Transverse colon (tissue), 4 donors: ENCODE measurements around the gene DNAL1. TPM values are rescaled to one million over a fixed set of nuclear protein-coding genes. Genes with fewer than 3 reads are reported as not detected.
"Not testable (repeated sequence)": the region's sequence is repeated elsewhere in the genome, so short reads cannot be mapped to it uniquely, and the experiment has no call there.

Experiments used
- DNase-seq: peaks from one replicate; pipeline ENCODE4 v3.0.0-alpha.2; 2019
- H3K27ac ChIP-seq, 4 donors: fragments of 200-600 bp; sonication (generic); 2 replicates each; pipeline ENCODE4 v1.5.1; 2016 to 2018; ENCODE audit warnings: inconsistent platforms in 4 of 4
- H3K27me3 ChIP-seq: fragments of 200-600 bp; sonication (generic); 2 replicates; pipeline ENCODE4 v1.5.1; 2017; ENCODE audit warnings: inconsistent platforms
- H3K36me3 ChIP-seq, 4 donors: fragments of 200-600 bp; sonication (generic); 2 replicates each; pipeline ENCODE4 v1.5.1; 2017 to 2019; ENCODE audit warnings: inconsistent platforms in 4 of 4
- H3K4me1 ChIP-seq, 4 donors: fragments of 200-600 bp; sonication (generic); 2 replicates each; pipeline ENCODE4 v1.5.1; 2017 to 2020; ENCODE audit warnings: inconsistent platforms in 4 of 4
- H3K4me3 ChIP-seq, 4 donors: fragments of 200-600 bp; sonication (generic); 1 replicate in 1 of 4; 2 replicates in 3 of 4; pipeline versions ENCODE4 v1.5.1 to v1.6.1; 2017 to 2019; ENCODE audit warnings: inconsistent platforms in 4 of 4
- H3K9me3 ChIP-seq, 2 donors: fragments of 200-600 bp; sonication (generic); 2 replicates each; pipeline ENCODE4 v1.5.1; 2017 to 2019; ENCODE audit warnings: inconsistent platforms in 2 of 2
- CTCF ChIP-seq, 5 experiments: fragments of 200-600 bp in 3 of 5; fragments of 450-650 bp in 2 of 5; sonication (generic) in 3 of 5; IDR thresholded peaks; 1 replicate in 2 of 5; 2 replicates in 3 of 5; pipeline ENCODE4 v1.5.1; 2016 to 2017; ENCODE audit warnings: antibody characterized with exemption in 5 of 5, inconsistent platforms in 3 of 5, mild to moderate bottlenecking in 2 of 5, moderate library complexity in 1 of 5
- EP300 ChIP-seq: sonication (generic); formaldehyde crosslinking; IDR thresholded peaks from one replicate; pipeline ENCODE4 v1.6.1; 2017; ENCODE audit warnings: antibody characterized with exemption, low read depth
- POLR2A ChIP-seq: fragments of 450-650 bp; IDR thresholded peaks from one replicate; pipeline ENCODE4 v1.6.1; 2016; ENCODE audit warnings: antibody characterized with exemption, mild to moderate bottlenecking, moderate library complexity
- POLR2AphosphoS5 ChIP-seq, 3 donors: sonication (generic); formaldehyde crosslinking; IDR thresholded peaks; one replicate each; pipeline ENCODE4 v1.6.1; 2016; ENCODE audit warnings: antibody characterized with exemption in 3 of 3
- WGBS, 2 donors: methylation state at CpG; one replicate each; pipeline ENCODE4 v1.1.5; 2018; ENCODE audit warnings: low coverage in 1 of 2; 5-methylcytosine and 5-hydroxymethylcytosine counted together
- in situ Hi-C, 4 donors: fragments of 200-750 bp; cut with MboI; loops; one replicate each; pipeline versions ENCODE4 v1.15.0 to v1.15.1; 2017; ENCODE audit warnings: low sequenced_read_pairs in 3 of 4, low pct_ligation_motif_present in 1 of 4, low pct_unique_long_range_greater_than_20kb in 1 of 4
- intact Hi-C: fragments of 100-400 bp; cut with DNase I; formaldehyde crosslinking; loops from one replicate; pipeline ENCODE4 v1.15.1; 2023; ENCODE audit warnings: low total_unique reads
- total RNA-seq, 4 donors: library from RNA; depleted of rRNA; stranded (reverse); fragments of >200 nt; gene quantifications; one replicate each; pipeline ENCODE4 v1.1.0, GENCODE V29; 2016

Gene DNAL1
- total RNA-seq, 4 donors from 2014 or later, result 0.80 to 6.3 (median 2.9) TPM

DNA sequence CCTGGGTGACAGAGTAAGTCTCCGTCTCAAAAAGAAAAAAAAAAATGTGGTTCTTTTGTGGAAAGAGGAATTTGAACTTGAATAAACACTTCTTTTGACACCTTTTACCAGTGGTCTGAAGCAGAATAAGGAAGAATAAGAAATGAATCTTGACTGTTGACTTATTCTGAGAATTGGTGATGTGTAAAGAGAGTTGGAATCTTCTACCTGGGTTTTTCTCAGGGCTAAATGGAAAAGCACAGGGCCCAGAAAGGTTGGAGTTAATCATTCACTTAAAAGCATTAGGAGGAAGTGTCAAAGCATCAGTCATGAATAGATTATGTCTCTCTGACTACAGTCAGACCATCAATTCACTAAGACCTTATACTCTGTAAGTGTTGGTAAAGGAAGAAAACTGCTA lies 55.5 kb downstream of the DNAL1 start:
- WGBS, 2 donors, result 52 to 100% methylated on average over 1 of the region's 1 CpG
- TF ChIP-seq POLR2AphosphoS5 (IDR thresholded peaks at IDR 0.05) (no peak), EP300 (no peak), CTCF (IDR thresholded peaks at IDR 0.05) (no peak), POLR2A (no peak)
- Histone ChIP-seq H3K4me1 (peaks cover 0 to 22% (median 6%) of the 10 kb centered on the region in 4 donors), H3K36me3 (no peaks in the 10 kb centered on the region), H3K27ac (no peak overlapping the region), H3K9me3 (no peaks in the 10 kb centered on the region), H3K27me3 (no peaks in the 10 kb centered on the region), H3K4me3 (no peak overlapping the region)
- in situ Hi-C loops (no loop called here), intact Hi-C loops (no loop called here)
- no peak for DNase-seq

- WGBS, 2 donors, result 87 to 95% methylated on average over 3 to 4 of the region's 4 CpGs
- H3K27ac ChIP-seq, in situ Hi-C loops, intact Hi-C loops, H3K9me3 ChIP-seq, H3K4me3 ChIP-seq, H3K27me3 ChIP-seq, DNase-seq, H3K36me3 ChIP-seq: not testable (repeated sequence)
- peaks cover 0 to 13% (median 2%) of the 10 kb centered on the region in 4 donors for H3K4me1 ChIP-seq
Measured at GRCh38 chr14:73708076-73708475, 63.3 kb downstream of the DNAL1 start.

DNA sequence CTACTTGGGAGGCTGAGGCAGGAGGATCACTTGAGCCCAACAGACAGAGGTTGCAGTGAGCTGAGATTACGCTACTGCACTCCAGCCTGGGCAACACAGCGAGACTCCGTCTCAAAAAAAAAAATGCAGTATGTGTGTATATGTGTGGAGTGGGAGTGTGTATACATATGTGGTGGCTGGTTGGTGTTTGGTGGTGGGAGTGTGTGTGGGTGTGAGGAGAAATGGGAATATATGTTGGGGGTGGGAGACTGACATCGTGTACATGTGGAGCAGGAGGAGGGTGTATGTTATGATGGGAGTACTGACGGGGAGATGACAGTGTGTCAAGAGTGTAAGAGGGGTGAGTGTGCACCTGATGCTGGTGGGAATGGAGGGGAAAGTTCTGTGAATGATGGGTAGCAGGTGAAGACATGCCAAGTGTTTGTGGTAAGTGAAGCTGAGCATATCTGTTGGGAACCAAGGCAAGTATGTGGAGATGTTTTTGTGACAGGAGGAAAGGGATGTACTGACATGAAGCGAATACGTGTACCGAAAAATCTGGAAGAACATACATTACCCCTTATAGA lies 65.2 kb downstream of the DNAL1 start:
- H3K4me1 ChIP-seq, result peaks cover 3 to 19% (median 7%) of the 10 kb centered on the region in 4 donors
- in situ Hi-C loops, result no loop called here
- TF ChIP-seq EP300 (no peak), CTCF (IDR thresholded peaks at IDR 0.05) (no peak), POLR2AphosphoS5 (IDR thresholded peaks at IDR 0.05) (no peak), POLR2A (no peak)
- DNase-seq, result no peak
- intact Hi-C loops, result no loop called here
- H3K27me3 ChIP-seq, result no peaks in the 10 kb centered on the region
- H3K9me3 ChIP-seq, result no peaks in the 10 kb centered on the region
- no peak overlapping the region for H3K27ac ChIP-seq
- H3K4me3 ChIP-seq, result no peak overlapping the region
- 87 to 94% methylated on average over 8 of the region's 8 CpGs for WGBS, 2 donors
- H3K36me3 ChIP-seq, result no peaks in the 10 kb centered on the region

DNA sequence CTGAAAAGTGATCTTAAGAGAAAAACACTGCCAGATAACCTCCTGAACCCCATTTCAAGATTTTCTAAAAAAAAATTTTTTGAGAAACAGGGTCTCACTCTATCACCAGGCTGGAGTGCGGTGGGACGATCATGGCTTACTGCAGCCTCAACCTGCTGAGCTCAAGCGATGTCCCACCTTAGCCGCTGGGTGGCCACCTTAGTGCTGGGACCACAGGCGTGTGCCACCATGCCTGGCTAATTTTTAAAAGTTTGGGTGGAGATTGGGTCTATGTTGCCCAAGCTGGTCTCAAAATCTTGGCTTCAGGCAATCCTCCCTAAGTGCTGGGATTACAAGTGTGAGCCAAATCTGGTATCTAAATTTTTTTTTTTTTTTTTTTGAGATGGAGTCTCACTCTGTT lies 66.0 kb downstream of the DNAL1 start:
- H3K36me3 ChIP-seq, result no peaks in the 10 kb centered on the region
- no peaks in the 10 kb centered on the region for H3K27me3 ChIP-seq
- H3K9me3 ChIP-seq, result no peaks in the 10 kb centered on the region
- in situ Hi-C loops, result no loop called here
- intact Hi-C loops, result no loop called here
- no peak for DNase-seq
- H3K27ac ChIP-seq, result no peak overlapping the region
- WGBS, 2 donors, result 63 to 93% methylated on average over 2 to 5 of the region's 5 CpGs
- no peak for TF ChIP-seq CTCF (IDR thresholded peaks at IDR 0.05)
- no peak for TF ChIP-seq POLR2A
- TF ChIP-seq EP300, result no peak
- no peak for TF ChIP-seq POLR2AphosphoS5 (IDR thresholded peaks at IDR 0.05)
- peaks cover 3 to 19% (median 7%) of the 10 kb centered on the region in 4 donors for H3K4me1 ChIP-seq
- no peak overlapping the region for H3K4me3 ChIP-seq

DNA sequence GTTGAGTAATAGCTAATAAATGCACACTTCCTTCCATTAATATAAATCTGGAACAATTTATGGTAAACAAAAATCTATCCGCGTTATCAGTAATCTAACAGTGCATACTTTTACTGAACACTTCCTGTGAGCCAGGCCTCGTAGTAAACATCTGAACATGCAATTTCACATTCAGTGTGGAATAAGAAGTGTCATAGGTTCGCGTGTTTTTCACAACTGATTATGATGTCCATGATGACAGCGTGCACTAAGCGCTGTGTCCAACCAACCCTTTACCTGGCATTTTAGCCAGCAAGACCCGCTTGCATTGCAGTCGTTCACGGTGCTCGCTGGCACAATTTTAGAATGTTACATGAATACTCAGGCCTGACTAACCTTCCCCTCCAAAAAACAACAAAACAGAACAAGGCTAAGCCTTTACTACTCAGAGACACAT lies 67.3 kb downstream of the DNAL1 start:
- no peaks in the 10 kb centered on the region for H3K36me3 ChIP-seq
- no peak for DNase-seq
- no peaks in the 10 kb centered on the region for H3K27me3 ChIP-seq
- intact Hi-C loops (no loop called here), in situ Hi-C loops (no loop called here)
- 46 to 59% methylated on average over 5 to 11 of the region's 11 CpGs for WGBS, 2 donors
- TF ChIP-seq POLR2AphosphoS5 (IDR thresholded peaks at IDR 0.05) (no peak), CTCF (IDR thresholded peaks at IDR 0.05) (no peak), POLR2A (no peak), EP300 (no peak)
- peak overlapping the region; percentile 81 to 93 (median 87) for H3K4me3 ChIP-seq
- H3K27ac ChIP-seq, result peak overlapping the region; percentile 91 to 98 (median 97)
- H3K4me1 ChIP-seq, result peaks cover 5 to 22% (median 7%) of the 10 kb centered on the region in 4 donors
- no peaks in the 10 kb centered on the region for H3K9me3 ChIP-seq
